Activated CD8-positive, alpha-beta T cell treated with anti-CD3 and anti-CD28 coated beads for 36 hours (primary cell): ENCODE data around the gene MYZAP. TPM values are rescaled to one million over a fixed set of nuclear protein-coding genes. Genes with fewer than 3 reads are reported as not detected.

Experiments used
- ATAC-seq: fragments of 200-7000 bp; cut with Tn5 transposase; one replicate; pipeline ENCODE4 v1.10.0; 2021; ENCODE audit warnings: mild to moderate bottlenecking, moderate library complexity
- CTCF ChIA-PET: fragments of 350-600 bp; sonication (Branson Sonifier 250); formaldehyde crosslinking; loops from one replicate; lab custom pipeline; 2021; ENCODE audit warnings: antibody characterized with exemption; lab: Charles Lee
- POLR2A ChIA-PET: fragments of 350-600 bp; sonication (Branson Sonifier 250); formaldehyde crosslinking; loops from one replicate; lab custom pipeline; 2021; ENCODE audit warnings: antibody characterized with exemption; lab: Charles Lee
- DNase-seq: peaks from one replicate; pipeline ENCODE4 v3.0.0-alpha.2; 2020
- H3K27ac Mint-ChIP-seq: one replicate; pipeline ENCODE4 v1.8.0; 2021; ENCODE audit warnings: mild to moderate bottlenecking, mixed read lengths
- H3K27me3 Mint-ChIP-seq: one replicate; pipeline ENCODE4 v1.8.0; 2021; ENCODE audit warnings: mixed read lengths
- H3K36me3 Mint-ChIP-seq: one replicate; pipeline ENCODE4 v1.8.0; 2021; ENCODE audit warnings: low read depth, mixed read lengths
- H3K4me1 Mint-ChIP-seq: one replicate; pipeline ENCODE4 v1.8.0; 2021; ENCODE audit warnings: low read depth, mixed read lengths
- H3K4me3 Mint-ChIP-seq: one replicate; pipeline ENCODE4 v1.8.0; 2021; ENCODE audit warnings: mild to moderate bottlenecking, moderate library complexity, mixed read lengths
- H3K9me3 Mint-ChIP-seq: one replicate; pipeline ENCODE4 v1.8.0; 2021; ENCODE audit warnings: mixed read lengths
- intact Hi-C: fragments of 100-400 bp; cut with micrococcal nuclease; formaldehyde crosslinking; loops from one replicate; pipeline ENCODE4 v1.10.0; 2022
- total RNA-seq, 2 experiments: library from RNA; stranded (reverse); gene quantifications; one replicate each; pipeline ENCODE4 v1.2.3, GENCODE V29; 2021
- TF ChIP-seq, protein P1 (sequence below): fragments of 200-600 bp; IDR thresholded peaks from one replicate; pipeline ENCODE4 v1.8.0; 2022; ENCODE audit warnings: antibody characterized with exemption, mild to moderate bottlenecking

MYZAP gene
- total RNA-seq, 2 experiments from 2014 or later, result not detected

DNA sequence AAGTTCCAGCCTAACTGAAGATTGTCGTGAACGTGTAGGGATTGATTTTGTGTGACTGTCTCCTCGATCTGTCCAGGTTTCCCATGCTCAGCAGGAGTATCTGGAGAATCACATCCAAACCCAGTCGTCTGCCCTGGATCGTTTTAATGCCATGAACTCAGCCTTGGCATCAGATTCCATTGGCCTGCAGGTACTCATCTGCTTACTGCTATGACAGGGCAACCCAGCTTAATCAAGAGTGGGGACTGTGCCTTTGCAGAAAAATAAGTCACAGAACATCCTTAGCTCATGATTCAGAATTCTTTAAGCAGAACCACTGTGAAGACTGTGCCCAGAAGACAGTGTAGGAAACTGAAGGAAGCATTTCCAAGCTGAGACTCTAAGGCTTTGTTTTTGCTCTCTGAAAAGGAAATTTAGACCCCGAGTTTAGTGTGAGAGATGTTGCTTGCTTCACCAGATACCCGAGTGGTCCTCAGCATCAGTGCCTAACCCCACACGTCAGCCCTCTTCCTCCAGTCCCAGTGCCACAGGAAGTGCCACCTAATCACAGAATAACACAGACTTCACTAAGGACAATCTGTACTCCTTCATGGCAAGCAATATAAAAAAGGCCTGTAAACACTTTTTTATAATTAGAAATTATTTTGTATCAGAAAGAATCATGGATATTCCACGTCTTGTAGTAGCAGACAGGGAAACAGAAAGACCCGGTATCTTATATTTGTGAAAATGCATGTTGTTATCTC lies 34.2 kb downstream of the MYZAP start:
- CTCF ChIA-PET, result no interaction called here
- Mint-ChIP-seq H3K4me3 (no peak overlapping the region), H3K27ac (no peak overlapping the region), H3K9me3 (no peaks in the 10 kb centered on the region), H3K27me3 (peaks cover 3% of the 10 kb centered on the region), H3K4me1 (no peaks in the 10 kb centered on the region), H3K36me3 (no peaks in the 10 kb centered on the region)
- DNase-seq (no peak), ATAC-seq (no peak)
- intact Hi-C loops, result no loop called here
- TF ChIP-seq, protein P1, sequence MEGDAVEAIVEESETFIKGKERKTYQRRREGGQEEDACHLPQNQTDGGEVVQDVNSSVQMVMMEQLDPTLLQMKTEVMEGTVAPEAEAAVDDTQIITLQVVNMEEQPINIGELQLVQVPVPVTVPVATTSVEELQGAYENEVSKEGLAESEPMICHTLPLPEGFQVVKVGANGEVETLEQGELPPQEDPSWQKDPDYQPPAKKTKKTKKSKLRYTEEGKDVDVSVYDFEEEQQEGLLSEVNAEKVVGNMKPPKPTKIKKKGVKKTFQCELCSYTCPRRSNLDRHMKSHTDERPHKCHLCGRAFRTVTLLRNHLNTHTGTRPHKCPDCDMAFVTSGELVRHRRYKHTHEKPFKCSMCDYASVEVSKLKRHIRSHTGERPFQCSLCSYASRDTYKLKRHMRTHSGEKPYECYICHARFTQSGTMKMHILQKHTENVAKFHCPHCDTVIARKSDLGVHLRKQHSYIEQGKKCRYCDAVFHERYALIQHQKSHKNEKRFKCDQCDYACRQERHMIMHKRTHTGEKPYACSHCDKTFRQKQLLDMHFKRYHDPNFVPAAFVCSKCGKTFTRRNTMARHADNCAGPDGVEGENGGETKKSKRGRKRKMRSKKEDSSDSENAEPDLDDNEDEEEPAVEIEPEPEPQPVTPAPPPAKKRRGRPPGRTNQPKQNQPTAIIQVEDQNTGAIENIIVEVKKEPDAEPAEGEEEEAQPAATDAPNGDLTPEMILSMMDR, result no peak
- POLR2A ChIA-PET, result no interaction called here

DNA sequence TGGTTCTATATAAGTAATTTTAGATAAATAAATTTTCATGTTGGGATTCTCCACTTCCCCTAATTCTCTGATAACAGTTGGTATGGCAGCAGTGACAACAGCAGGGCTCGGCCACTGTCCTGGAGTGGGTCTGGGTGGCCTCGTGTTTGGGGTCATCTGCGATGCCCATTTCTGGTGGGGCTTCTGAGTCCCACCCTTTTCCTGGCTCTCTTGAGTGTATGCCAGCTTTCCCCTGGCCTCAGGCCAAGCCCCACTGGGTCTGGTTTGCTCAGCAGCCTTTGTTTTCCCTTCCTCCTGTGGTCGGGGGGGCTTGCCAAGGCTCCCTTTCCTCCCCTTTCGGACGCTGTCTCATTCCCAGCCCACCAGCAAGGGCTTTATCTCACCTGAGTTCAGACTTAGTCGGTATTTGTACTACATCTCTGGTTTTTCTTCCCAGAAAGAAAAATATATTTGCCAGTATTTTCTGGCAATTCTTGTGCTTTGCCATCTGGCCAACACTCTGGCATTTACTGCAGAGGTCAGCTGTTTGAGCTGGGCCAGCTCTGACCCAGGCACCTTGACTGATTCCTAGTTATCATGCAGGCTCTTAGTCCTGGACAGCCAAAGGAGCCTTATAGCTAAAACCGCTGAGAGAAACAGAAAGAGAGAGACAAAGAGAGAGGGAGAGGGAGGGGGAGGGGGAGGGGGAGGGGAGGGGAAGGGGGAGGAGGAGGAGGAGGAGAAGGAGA lies 35.2 kb downstream of the MYZAP start:
- DNase-seq (no peak), ATAC-seq (no peak)
- H3K36me3 Mint-ChIP-seq, result no peaks in the 10 kb centered on the region
- H3K9me3 Mint-ChIP-seq, result no peaks in the 10 kb centered on the region
- H3K27me3 Mint-ChIP-seq, result peaks cover 3% of the 10 kb centered on the region
- intact Hi-C loops, result no loop called here
- H3K4me3 Mint-ChIP-seq, result no peak overlapping the region
- ChIA-PET CTCF (interaction anchor here (1.9 kb wide), 1 partner anchor 15 kb away, joined by 6 read pairs; no protein-coding TSS in a partner anchor), POLR2A (no interaction called here)
- H3K27ac Mint-ChIP-seq, result no peak overlapping the region
- TF ChIP-seq, protein P1, result no peak
- no peaks in the 10 kb centered on the region for H3K4me1 Mint-ChIP-seq

DNA sequence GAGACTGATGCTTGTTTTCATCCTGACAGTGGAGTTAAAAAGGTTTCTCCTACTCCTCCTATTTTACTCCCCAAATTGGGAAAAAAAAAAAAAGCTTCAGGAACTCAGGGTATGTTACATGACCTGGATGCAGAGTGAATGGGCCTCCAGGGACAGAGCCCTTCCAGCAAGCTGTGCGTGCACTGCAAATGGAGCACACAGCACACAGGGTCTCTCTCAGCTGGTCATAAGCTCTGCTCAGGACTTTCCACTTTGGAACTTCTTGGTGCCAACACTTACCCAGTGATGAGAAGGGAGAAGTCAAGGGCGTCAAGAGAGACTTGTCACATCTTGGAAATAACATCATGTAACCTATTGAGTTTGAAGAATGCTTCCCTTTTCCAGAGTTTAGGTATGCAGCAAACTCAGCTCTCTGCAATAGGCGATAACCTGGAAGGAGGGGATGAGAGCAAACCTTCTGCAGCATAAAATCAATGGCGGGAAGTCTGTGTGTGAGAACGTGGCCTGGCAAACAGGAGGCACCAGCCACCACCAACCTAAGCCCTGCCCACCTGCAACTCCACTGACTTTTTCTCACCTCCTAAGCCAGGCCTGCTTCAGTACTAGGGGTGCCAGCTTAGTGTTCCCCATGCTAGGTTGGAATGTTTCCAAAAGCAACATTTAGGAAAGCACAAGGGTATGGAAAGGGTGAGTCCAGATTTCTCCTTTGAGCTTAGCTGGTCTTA lies 39.8 kb downstream of the MYZAP start:
- no peak overlapping the region for H3K27ac Mint-ChIP-seq
- ChIA-PET CTCF (no interaction called here), POLR2A (no interaction called here)
- no peaks in the 10 kb centered on the region for H3K36me3 Mint-ChIP-seq
- TF ChIP-seq, protein P1, result no peak
- ATAC-seq, result no peak
- peaks cover 1% of the 10 kb centered on the region for H3K27me3 Mint-ChIP-seq
- H3K4me1 Mint-ChIP-seq, result no peaks in the 10 kb centered on the region
- H3K9me3 Mint-ChIP-seq, result no peaks in the 10 kb centered on the region
- intact Hi-C loops, result no loop called here
- H3K4me3 Mint-ChIP-seq, result no peak overlapping the region
- DNase-seq, result no peak

DNA sequence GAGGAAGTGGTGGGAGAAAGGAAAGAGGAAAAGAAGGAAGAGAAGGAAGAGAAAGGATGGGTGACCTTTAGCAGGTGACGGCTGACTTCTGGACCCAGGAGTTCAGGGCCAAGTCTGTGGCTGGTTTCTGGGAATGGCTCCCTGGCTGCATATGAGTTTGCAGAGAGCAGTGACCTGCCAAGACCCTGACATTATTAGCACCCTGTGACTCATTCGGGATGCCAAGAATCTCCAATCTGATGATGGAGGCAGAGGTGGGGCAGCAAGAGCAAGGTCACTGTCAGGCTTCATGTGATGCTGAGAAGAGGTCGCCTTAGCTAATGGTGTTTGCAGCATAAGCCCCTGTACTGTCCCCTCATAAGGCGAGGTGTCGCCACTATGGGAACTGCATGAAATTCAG lies 42.6 kb downstream of the MYZAP start:
- DNase-seq (no peak), ATAC-seq (no peak)
- CTCF ChIA-PET, result no interaction called here
- TF ChIP-seq, protein P1, result no peak
- Mint-ChIP-seq H3K36me3 (no peaks in the 10 kb centered on the region), H3K27ac (no peak overlapping the region), H3K9me3 (no peaks in the 10 kb centered on the region), H3K4me1 (no peaks in the 10 kb centered on the region), H3K27me3 (peaks cover 2% of the 10 kb centered on the region), H3K4me3 (no peak overlapping the region)
- intact Hi-C loops, result no loop called here
- POLR2A ChIA-PET, result interaction anchor here (0.6 kb wide), 1 partner anchor 450 kb away, joined by 3 read pairs; no protein-coding TSS in a partner anchor
